GM19452 (cell line): Measurements from ENCODE around the gene CFAP20.
"Not testable (repeated sequence)": the region's sequence is repeated elsewhere in the genome, so short reads cannot be mapped to it uniquely, and the experiment has no call there.

Experiments
- ATAC-seq: cut with Tn5 transposase; IDR thresholded peaks from one replicate; pipeline ENCODE4 v1.9.1; 2021; ENCODE audit not compliant: unreplicated experiment

The CFAP20 gene

GRCh38 chr16:58098207-58099096, 30.7 kb downstream of the CFAP20 start:
- ATAC-seq: no peak

- no peak for ATAC-seq
These were observed 32.9 kb downstream of the CFAP20 start for GRCh38 chr16:58096249-58096648.

- not testable (repeated sequence) for ATAC-seq
These were observed 33.6 kb downstream of the CFAP20 start for GRCh38 chr16:58095575-58095960.

GRCh38 chr16:58094791-58095574, 34.2 kb downstream of the CFAP20 start:
- ATAC-seq: no peak

- no peak for ATAC-seq
These were observed 35.2 kb downstream of the CFAP20 start for GRCh38 chr16:58094026-58094425.

- not testable (repeated sequence) for ATAC-seq
These were observed 38.8 kb downstream of the CFAP20 start for GRCh38 chr16:58090396-58090795.

- ATAC-seq: no peak
These were observed 41.1 kb downstream of the CFAP20 start for GRCh38 chr16:58088091-58088490.

GRCh38 chr16:58087209-58087913, 41.8 kb downstream of the CFAP20 start:
- no peak for ATAC-seq

- ATAC-seq: no peak
These were observed 42.6 kb downstream of the CFAP20 start for GRCh38 chr16:58086381-58087208.

- no peak for ATAC-seq
These were observed 43.5 kb downstream of the CFAP20 start for GRCh38 chr16:58085584-58086251.

GRCh38 chr16:58085171-58085570, 44.0 kb downstream of the CFAP20 start:
- ATAC-seq: no peak

- no peak for ATAC-seq
These were observed 44.5 kb downstream of the CFAP20 start for GRCh38 chr16:58084635-58085034.

GRCh38 chr16:58082381-58082780, 46.8 kb downstream of the CFAP20 start:
- no peak for ATAC-seq

- not testable (repeated sequence) for ATAC-seq
These were observed 48.5 kb downstream of the CFAP20 start for GRCh38 chr16:58080657-58081056.

GRCh38 chr16:58077796-58078195, 51.4 kb downstream of the CFAP20 start:
- no peak for ATAC-seq

GRCh38 chr16:58076514-58076913, 52.7 kb downstream of the CFAP20 start:
- ATAC-seq: no peak

GRCh38 chr16:58074657-58075056, 54.5 kb downstream of the CFAP20 start:
- ATAC-seq: no peak

- not testable (repeated sequence) for ATAC-seq
These were observed 56.1 kb downstream of the CFAP20 start for GRCh38 chr16:58073086-58073485.

GRCh38 chr16:58072134-58072533, 57.0 kb downstream of the CFAP20 start:
- not testable (repeated sequence) for ATAC-seq

- ATAC-seq: no peak
These were observed 58.6 kb downstream of the CFAP20 start for GRCh38 chr16:58070585-58070984.
